ENCODE measurements around the gene PRPF19.

The PRPF19 gene

GRCh38 chr11:60855726-60856633 is 50.4 kb downstream of the PRPF19 start, which contains the start of gene PTGDR2:
PTGDR2 (minus strand) TSS chr11:60855950; CDS start chr11:60853722, 2,228 bp downstream.
- DNase-seq, result no peak

DNA sequence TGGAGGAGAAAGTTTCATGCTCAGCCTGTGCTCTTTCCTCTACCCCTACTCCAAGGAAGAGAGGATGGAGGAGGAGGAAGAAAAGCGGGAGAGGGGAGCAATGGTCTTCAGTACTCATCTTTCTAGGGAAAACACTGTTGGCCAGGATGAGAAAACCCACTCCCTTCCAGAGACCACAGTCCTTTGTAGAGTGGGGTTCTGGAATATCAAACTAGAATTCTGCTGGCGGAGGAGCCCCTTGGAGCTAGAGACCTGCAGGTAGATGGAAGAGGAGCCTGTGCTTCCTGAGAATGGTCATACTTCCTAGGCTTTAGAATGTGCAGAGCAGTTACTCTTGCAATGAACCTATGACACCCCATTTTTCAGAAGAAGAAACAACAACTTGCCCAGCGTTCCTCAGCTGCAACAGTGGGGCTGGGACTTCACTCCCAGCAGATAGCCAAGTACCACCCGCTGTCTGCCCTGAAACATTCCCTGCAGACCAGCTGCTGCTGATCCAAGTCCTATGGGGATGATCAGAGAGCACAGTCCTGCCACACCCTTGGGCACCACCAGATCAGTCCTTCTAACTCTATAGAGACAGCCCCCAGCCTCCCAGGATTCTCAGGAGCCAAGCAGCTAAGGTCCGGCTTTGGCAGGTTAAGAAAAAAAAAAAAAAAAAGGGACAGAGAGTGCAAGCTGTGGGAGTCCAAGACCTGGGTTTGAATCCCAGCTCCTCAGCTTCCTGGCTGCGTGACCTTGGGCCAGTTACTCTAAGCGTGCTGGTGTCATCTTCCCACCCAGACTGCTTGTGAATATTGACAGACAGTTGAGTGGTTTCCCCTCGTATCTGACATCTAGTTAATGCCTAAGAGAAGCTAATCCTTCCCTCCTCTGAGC is 51.3 kb downstream of the PRPF19 start:
- DNase-seq, result no peak

DNA sequence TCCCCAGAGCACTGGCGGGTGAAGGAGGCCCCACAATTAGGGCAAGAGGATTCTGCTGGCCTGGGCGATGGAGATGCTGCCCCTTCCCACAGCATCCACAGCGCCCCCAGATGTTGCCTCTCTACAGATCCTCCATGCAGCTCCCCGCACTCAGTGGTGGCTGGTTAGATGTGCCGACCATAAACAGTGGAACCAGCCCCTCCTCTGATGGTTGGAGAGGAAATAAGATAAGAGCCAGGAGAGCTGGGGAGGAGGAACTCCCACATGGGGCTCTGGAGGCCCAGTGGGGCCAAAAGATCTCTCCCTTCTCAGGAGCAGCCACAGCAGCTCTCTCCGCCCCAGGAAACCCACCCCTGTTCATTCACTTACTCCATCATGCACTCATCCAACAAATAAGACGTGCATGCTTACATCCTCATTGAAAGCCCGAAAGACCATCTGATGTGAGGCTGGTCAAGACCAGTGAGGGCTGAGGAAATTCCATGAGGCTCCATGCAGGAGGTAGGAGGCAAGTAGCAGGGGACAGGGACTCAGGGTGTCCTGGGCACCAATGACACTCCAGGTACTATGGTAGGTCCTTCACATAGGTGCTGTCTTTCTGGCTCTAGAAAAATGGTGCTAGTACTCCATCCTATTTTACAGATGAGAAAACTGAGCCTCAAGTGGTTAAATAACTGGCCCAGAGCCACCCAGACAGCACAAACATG is 52.1 kb downstream of the PRPF19 start:
- DNase-seq, result no peak

- DNase-seq, result no peak
Observed at GRCh38 chr11:60852982-60853950, 53.1 kb downstream of the PRPF19 start.

- DNase-seq, result no peak
Observed at GRCh38 chr11:60852117-60852981, 54.0 kb downstream of the PRPF19 start.

GRCh38 chr11:60851327-60852104 is 54.9 kb downstream of the PRPF19 start:
- no peak for DNase-seq

DNA sequence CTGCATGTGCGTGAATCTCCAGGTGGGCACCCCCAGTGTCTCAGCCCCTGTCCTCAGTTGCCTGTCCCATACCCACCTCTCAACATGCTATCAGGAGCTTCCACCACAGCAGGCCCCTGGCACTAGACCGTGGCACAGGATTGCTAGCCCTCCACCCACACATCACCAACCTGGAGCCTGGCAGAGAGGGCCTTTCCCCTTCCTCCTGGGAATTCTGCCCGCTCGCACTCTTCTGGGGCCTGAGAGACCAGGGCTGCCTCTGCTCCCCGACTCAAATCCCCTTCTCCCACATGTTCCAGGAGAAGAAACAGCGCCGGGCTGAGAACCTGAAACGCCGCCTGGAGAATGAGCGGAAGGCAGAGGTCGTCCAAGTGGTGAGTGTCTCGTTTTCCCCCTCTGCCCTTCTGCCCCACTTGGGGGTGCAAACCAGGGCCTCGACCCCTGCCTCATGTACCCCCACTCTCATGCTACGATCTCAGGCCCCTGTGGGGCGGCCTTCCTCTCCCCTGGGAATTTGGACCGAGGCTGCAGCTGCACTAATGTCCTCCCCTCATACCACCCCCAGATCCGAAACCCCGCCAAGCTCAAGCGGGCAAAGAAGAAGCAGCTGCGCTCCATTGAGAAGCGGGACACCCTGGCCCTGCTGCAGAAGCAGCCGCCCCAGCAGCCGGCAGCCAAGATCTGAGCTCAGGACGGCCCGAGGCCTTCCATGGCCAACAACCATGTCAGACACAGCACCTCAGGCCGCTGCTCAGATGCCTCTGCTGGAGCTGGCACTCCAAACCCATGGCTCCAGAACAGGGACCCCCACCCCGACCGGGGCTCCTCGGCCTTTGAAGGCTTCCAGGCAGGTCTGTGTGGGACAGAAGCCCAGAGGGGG is 56.5 kb downstream of the PRPF19 start:
- no peak for DNase-seq

GRCh38 chr11:60848714-60849151 is 57.7 kb downstream of the PRPF19 start:
- DNase-seq, result no peak

DNA sequence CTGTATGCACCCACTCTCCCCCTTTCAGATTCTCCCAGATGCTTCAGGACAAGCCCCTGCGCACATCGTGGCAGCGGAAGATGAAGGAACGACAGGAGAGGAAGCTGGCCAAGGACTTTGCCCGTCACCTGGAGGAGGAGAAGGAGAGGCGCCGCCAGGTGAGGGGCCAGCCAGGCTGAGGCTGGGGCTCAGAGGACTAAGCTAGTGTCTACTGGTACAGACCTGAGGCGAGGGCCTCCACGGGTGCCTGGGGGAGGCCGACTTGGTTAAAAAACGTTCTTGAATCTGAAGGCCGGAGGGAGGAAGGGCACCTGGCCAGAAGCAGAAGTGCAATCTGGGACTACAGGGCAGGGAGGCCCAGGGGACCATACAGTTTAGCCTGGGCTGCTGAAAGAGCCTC is 58.5 kb downstream of the PRPF19 start:
- DNase-seq, result no peak

- no peak for DNase-seq
Observed at GRCh38 chr11:60847281-60847680, 59.1 kb downstream of the PRPF19 start.

DNA sequence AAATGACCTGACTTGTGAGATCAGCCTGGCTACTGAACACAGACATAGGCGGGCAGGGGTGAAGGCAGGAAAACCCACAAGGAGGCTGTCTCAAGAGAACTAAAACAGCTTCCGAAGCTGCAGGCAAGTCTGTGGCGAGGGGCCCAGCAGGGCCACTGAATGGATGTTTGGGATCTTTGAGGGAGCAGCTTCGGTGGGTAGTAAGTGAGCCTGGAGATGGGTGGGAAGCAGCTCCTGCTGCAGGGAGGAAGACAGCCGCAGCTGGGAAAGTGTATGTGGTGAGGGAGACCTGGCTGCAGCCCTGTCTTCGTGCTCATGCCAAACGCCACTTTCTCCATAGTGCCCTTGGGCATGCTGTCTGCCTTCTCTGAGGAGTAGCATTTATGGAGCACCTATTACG is 61.0 kb downstream of the PRPF19 start:
- no peak for DNase-seq

- DNase-seq, result no peak
Observed at GRCh38 chr11:60844870-60845221, 61.5 kb downstream of the PRPF19 start.

DNA sequence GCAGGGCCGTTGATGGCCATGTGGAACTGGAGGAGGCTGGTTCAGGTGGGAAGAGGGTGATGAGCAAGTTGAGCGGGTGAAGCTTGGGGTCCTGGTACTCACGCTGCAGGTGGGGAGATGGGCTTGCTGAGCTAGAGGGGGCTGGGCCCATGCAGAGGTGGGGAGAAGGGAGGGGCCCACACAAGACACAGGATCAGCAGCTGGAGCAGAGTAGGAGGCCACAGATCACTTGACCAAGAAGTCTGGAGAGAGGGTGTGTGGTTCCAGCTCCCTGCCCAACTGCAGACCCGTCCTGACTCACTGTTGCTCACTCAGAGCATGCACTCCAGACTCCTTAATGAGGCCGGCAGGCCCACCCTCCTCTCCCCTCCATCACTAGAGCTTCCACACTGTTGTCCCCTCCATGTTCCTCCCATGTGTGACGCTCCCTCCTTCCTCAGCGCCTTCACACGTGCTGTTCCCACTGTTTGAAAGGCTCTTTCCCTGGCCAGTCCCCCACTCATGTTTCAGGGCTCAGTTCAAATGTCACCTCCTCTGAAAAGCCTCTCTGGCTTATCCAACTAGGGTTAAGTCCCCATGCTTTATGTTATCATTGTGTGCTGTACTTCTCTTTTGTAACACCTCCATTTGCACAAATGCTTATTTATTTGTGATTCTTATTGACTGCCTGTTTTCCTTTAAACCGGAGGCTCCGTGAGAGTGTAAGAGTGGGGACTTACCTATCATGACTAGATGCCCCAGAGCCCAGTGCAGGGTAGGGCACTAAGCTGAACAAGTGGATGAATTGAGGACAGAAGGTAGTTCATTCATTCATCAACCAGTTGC is 62.1 kb downstream of the PRPF19 start:
- peak; percentile 28 for DNase-seq

DNA sequence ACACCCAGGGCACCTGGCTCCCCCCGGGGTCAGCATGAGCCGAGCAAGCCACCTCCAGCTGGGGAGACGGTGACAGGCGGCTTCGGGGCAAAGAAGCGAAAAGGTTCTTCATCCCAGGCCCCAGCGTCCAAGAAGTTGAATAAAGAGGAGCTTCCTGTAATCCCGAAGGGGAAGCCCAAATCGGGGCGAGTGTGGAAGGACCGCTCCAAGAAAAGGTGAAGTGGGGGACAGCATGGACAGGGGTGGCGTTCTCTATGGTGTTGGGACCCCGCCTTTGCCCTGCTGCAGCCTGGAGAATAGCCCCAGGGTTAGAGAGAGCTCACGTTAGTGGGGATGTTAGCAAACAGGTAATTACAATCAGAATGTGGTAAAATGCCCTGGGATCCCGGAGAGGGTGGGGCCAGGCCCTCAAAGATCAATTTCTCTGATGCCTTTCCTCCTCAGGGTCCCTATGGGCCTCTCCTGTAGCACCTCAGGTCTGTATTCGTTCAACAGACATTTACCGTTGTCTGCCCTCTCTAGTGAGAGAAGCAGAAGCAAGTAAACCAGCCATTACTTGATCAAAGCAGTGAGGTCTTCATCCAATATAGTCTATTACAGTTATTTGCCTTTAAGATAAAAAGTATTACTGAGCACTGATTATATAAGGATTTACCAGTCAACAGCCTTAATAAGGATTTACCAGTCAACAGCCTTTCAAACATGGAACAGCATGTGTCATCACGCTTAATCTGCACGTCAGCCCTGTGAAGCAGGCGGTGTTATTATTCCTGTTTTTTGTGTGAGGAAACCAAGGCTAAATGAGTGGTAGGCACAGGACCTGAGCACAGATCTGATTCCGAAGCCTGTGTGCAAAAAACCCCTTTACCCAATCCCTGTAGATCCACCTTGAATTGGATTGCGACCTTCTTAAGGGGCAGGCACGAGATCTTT is 63.5 kb downstream of the PRPF19 start:
- no peak for DNase-seq

DNA sequence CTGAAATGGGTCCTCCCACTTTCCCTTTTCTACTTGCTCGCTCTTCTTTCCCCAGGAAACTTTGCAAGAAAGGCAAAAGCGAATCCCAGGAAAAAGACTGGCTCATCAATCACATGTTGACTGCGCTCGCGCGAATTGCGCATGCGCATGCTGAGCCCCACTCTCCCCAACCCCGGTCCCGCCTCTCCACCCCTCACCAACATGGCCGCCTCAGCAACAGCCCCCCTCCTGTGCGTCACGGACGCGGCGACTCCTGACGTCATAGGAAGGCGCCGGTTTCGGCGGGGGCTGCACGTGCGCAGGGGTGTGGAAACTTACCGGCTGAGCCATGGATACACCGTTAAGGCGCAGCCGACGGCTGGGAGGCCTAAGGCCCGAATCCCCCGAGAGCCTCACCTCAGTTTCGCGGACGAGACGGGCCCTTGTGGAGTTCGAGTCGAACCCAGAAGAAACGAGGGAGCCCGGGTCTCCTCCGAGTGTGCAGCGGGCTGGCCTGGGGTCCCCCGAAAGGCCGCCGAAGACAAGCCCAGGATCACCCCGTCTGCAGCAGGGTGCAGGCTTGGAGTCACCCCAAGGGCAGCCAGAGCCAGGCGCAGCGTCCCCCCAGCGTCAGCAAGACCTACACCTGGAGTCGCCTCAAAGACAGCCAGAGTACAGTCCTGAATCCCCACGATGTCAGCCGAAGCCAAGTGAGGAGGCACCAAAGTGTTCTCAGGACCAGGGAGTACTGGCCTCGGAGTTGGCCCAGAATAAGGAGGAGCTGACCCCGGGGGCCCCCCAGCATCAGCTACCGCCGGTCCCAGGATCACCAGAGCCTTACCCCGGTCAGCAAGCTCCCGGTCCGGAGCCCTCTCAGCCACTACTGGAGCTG is 64.4 kb downstream of the PRPF19 start, which contains the start of gene CCDC86:
Gene CCDC86 (plus strand): TSS at position 317 of the 871 bp plus-strand sequence. CDS start 12 bp downstream, at position 329.
- peak; percentile 94 for DNase-seq
